ENCODE data around the gene UVSSA. TPM values are rescaled to one million over a fixed set of nuclear protein-coding genes. Genes with fewer than 3 reads are reported as not detected.

The UVSSA gene
- 3.1 and 3.7 TPM in 2 replicates for total RNA-seq

- DNase-seq (ENCODE audit: low read depth in 2 of 2): peak; percentile 99 to 100
These were observed at the start of gene UVSSA for GRCh38 chr4:1346781-1347409. Gene UVSSA, plus strand, starts transcription at chr4:1347208. Its CDS starts 884 bp downstream, at chr4:1348092.

- no peak for DNase-seq (ENCODE audit: low read depth in 2 of 2)
These were observed 49.3 kb upstream of the UVSSA start for GRCh38 chr4:1297456-1298325.

GRCh38 chr4:1298461-1298860 lies 48.5 kb upstream of the UVSSA start:
- DNase-seq (ENCODE audit: low read depth in 2 of 2): no peak

GRCh38 chr4:1299301-1299860 lies 47.6 kb upstream of the UVSSA start:
- no peak for DNase-seq (ENCODE audit: low read depth in 2 of 2)

GRCh38 chr4:1300466-1301455 lies 46.2 kb upstream of the UVSSA start:
- no peak for DNase-seq (ENCODE audit: low read depth in 2 of 2)

- no peak for DNase-seq (ENCODE audit: low read depth in 2 of 2)
These were observed 44.8 kb upstream of the UVSSA start for GRCh38 chr4:1302159-1302558.

- no peak for DNase-seq (ENCODE audit: low read depth in 2 of 2)
These were observed 41.7 kb upstream of the UVSSA start for GRCh38 chr4:1305261-1305711.

GRCh38 chr4:1305781-1306455 lies 41.1 kb upstream of the UVSSA start:
- DNase-seq (ENCODE audit: low read depth in 2 of 2): no peak

- no peak for DNase-seq (ENCODE audit: low read depth in 2 of 2)
These were observed 38.9 kb upstream of the UVSSA start for GRCh38 chr4:1307951-1308735.

- DNase-seq (ENCODE audit: low read depth in 2 of 2): peak in 1 of 2 donors; percentile 65
These were observed 37.6 kb upstream of the UVSSA start for GRCh38 chr4:1309261-1310010.

GRCh38 chr4:1310031-1310795 lies 36.8 kb upstream of the UVSSA start:
- DNase-seq (ENCODE audit: low read depth in 2 of 2): no peak

GRCh38 chr4:1310796-1311631 lies 36.0 kb upstream of the UVSSA start:
- no peak for DNase-seq (ENCODE audit: low read depth in 2 of 2)

GRCh38 chr4:1312821-1313640 lies 34.0 kb upstream of the UVSSA start:
- no peak for DNase-seq (ENCODE audit: low read depth in 2 of 2)

GRCh38 chr4:1315306-1315705 lies 31.7 kb upstream of the UVSSA start:
- no peak for DNase-seq (ENCODE audit: low read depth in 2 of 2)

- DNase-seq (ENCODE audit: low read depth in 2 of 2): no peak
These were observed 31.0 kb upstream of the UVSSA start for GRCh38 chr4:1315836-1316536.
